ENCODE measurements around the gene TMEM59. TPM values are rescaled to one million over a fixed set of nuclear protein-coding genes. Genes with fewer than 3 reads are reported as not detected.
"Not testable (repeated sequence)": the region's sequence is repeated elsewhere in the genome, so short reads cannot be mapped to it uniquely, and the experiment has no call there.

TMEM59 gene
- total RNA-seq, 1 donor from 2014 or later = 337 TPM

DNA sequence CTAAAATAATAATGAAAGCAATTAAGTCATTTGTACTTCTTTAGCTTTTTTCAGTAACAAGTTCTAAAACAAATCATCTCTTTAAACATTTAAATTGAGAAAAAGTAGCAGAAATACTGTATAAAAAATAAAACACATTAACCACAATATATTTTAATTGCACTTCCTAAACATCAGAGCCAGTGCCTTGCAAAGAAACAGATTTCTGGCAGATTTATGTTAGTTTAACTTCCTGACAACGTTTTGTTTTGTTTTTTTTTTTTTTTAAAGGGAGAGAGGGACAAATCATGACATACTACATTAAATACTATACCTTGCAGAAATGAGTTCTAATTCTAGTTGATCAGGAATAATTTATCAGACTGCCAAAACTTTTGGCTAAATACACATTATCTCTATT lies 11.2 kb downstream of the TMEM59 start:
- DNase-seq = no peak
- H3K4me1 ChIP-seq = peaks cover 33% of the 10 kb centered on the region
- H3K4me3 ChIP-seq = no peak overlapping the region
- TF ChIP-seq, protein P1, sequence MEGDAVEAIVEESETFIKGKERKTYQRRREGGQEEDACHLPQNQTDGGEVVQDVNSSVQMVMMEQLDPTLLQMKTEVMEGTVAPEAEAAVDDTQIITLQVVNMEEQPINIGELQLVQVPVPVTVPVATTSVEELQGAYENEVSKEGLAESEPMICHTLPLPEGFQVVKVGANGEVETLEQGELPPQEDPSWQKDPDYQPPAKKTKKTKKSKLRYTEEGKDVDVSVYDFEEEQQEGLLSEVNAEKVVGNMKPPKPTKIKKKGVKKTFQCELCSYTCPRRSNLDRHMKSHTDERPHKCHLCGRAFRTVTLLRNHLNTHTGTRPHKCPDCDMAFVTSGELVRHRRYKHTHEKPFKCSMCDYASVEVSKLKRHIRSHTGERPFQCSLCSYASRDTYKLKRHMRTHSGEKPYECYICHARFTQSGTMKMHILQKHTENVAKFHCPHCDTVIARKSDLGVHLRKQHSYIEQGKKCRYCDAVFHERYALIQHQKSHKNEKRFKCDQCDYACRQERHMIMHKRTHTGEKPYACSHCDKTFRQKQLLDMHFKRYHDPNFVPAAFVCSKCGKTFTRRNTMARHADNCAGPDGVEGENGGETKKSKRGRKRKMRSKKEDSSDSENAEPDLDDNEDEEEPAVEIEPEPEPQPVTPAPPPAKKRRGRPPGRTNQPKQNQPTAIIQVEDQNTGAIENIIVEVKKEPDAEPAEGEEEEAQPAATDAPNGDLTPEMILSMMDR (IDR thresholded peaks at IDR 0.05; ENCODE audit: borderline replicate concordance) = no peak
- intact Hi-C loops (cut with micrococcal nuclease) = no loop called here
- no peaks in the 10 kb centered on the region for H3K27me3 ChIP-seq (ENCODE audit: low read depth)
- H3K9me3 ChIP-seq (replicated peaks) = no peaks in the 10 kb centered on the region
- no peak overlapping the region for H3K27ac ChIP-seq (replicated peaks)
- H3K36me3 ChIP-seq = peaks cover 71% of the 10 kb centered on the region

DNA sequence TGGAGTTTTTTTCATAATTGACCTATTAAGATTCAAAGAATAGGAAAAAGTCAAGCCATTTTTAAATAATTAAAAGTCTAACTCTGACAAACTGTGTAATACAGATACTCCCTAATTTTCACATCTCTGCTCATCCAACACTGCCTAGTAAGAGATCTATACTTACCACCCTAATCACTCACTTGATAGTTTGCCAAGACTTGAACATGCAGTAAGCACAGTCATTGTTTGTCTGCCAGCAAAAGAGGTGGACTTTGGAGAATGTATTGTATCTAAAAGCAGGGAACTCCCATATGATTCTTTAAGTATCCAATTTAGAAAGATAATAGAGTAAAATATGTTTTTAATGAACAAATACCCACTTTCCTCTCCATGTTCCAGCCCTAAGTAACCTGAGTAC lies 15.5 kb downstream of the TMEM59 start:
- no peak overlapping the region for H3K4me3 ChIP-seq
- H3K27ac ChIP-seq (replicated peaks) = no peak overlapping the region
- H3K9me3 ChIP-seq (replicated peaks) = no peaks in the 10 kb centered on the region
- no peak for DNase-seq
- no peaks in the 10 kb centered on the region for H3K27me3 ChIP-seq (ENCODE audit: low read depth)
- intact Hi-C loops (cut with micrococcal nuclease) = no loop called here
- peaks cover 10% of the 10 kb centered on the region for H3K4me1 ChIP-seq
- H3K36me3 ChIP-seq = peaks cover 98% of the 10 kb centered on the region
- TF ChIP-seq, protein P1 (IDR thresholded peaks at IDR 0.05; ENCODE audit: borderline replicate concordance) = no peak

DNA sequence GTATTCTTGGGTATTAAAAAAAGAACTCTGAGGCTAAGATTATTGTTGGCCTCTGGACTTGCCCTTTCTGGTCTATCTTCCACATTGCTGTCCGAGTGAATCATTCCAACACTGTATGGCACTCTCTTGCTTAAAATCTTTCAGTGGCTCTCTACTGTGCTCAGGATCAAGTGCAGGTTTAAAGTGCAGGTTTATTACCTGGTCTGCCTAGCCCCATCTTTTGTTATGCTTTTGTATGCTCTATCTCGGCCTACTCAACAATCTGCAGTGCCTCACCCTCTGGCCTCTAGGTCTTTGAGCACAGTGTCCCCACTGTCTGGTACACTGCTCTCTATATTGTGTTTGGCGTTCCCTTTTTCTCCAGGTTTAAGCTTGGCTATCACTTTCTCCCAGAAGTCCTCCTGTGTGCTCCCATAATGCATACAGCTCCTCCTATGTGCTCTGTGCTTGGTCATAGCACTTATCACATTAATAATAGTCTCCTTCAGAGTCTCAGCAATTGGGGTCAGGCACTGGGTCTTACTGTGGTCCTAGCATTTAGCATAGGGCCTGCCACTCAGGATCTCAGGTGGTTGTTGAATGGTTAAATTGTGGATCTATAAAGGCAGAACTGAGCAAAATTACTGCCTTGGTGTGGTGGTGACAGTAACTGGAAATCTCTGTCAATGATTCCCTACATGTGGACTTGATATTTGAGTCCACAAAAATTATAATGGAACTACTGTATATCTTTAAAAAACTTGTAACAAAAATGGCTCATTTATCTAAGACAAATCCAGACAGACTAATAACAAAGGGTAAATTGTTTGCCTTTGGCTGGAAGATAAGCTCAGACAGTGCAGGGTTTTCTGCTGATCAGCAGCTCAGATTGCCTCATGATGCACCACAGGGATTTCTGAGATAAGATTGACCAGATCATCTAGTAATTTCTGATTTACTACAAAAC lies 24.4 kb downstream of the TMEM59 start:
- H3K36me3 ChIP-seq = peaks cover 37% of the 10 kb centered on the region
- H3K27ac ChIP-seq (replicated peaks) = peak overlapping the region; percentile 4
- H3K4me1 ChIP-seq = peaks cover 14% of the 10 kb centered on the region
- intact Hi-C loops (cut with micrococcal nuclease) = no loop called here
- no peak for DNase-seq
- H3K27me3 ChIP-seq (ENCODE audit: low read depth) = no peaks in the 10 kb centered on the region
- TF ChIP-seq, protein P1 (IDR thresholded peaks at IDR 0.05; ENCODE audit: borderline replicate concordance) = no peak
- no peak overlapping the region for H3K4me3 ChIP-seq
- H3K9me3 ChIP-seq (replicated peaks) = no peaks in the 10 kb centered on the region

DNA sequence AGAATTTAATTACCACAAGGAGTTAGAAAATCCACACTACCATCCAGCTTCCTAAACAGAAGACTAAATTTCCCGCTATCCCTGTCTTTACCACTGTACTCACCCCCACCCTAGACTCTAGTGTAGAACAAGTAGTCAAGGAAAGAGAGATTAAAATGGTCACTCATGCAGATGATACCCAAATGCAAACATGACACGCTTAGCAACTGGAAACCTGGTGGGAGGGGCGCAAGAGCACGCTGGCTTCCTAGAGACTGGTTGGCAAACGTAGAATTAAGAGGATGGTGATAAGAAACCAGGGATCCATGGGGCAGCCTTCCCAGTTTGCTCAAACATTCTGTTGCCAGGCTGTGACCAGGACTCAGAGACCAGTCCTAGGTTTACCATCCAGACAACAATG lies 25.2 kb downstream of the TMEM59 start:
- no peak overlapping the region for H3K27ac ChIP-seq (replicated peaks)
- peak; percentile 23 for DNase-seq

DNA sequence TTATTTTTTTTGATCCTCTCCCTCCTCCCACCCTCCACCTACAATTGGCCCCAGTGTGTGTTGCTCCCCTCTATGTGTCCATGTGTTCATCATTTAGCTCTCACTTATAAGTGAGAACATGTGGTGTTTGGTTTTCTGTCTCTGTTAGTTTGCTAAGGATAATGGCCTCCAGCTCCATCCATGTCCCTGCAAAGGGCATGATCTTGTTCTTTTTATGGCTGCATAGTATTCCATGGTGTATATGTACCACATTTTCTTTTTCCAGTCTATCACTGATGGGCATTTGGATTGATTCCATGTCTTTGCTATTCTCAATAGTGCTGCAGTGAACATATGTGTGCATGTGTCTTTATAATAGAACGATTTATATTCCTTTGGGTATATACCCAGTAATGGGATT lies 28.2 kb downstream of the TMEM59 start:
- H3K4me3 ChIP-seq; intact Hi-C loops (cut with micrococcal nuclease); H3K36me3 ChIP-seq; H3K27ac ChIP-seq (replicated peaks); DNase-seq; H3K9me3 ChIP-seq (replicated peaks); H3K27me3 ChIP-seq (ENCODE audit: low read depth): not testable (repeated sequence)
- H3K4me1 ChIP-seq = peaks cover 14% of the 10 kb centered on the region

More for the DNA sequence above, 25.2 kb downstream of the TMEM59 start:
- TF ChIP-seq, protein P1 (IDR thresholded peaks at IDR 0.05; ENCODE audit: borderline replicate concordance) = no peak
- Histone ChIP-seq H3K36me3 (peaks cover 30% of the 10 kb centered on the region), H3K4me1 (peaks cover 14% of the 10 kb centered on the region), H3K9me3 (replicated peaks) (no peaks in the 10 kb centered on the region), H3K4me3 (no peak overlapping the region), H3K27me3 (ENCODE audit: low read depth) (no peaks in the 10 kb centered on the region)
- intact Hi-C loops (cut with micrococcal nuclease) = no loop called here

DNA sequence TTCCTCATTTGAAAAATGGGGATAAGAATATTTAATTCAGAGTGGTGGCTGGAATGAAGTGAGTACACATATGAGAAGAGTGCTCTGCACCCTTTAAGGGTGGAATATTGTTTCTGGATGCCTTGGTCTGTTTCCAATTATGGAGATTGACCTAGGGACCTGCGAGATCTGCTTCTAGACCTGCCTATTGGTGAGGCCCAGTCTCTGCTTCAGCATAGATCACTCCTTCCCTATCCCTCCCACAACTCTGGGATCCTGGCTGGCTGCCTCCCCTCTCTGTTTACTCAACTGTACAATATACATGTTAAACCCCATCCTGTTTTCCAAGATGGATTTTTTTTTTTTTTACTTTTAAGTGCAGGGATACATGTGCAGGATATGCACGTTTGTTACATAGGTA lies 28.6 kb downstream of the TMEM59 start:
- no peaks in the 10 kb centered on the region for H3K27me3 ChIP-seq (ENCODE audit: low read depth)
- intact Hi-C loops (cut with micrococcal nuclease) = no loop called here
- no peak overlapping the region for H3K27ac ChIP-seq (replicated peaks)
- H3K36me3 ChIP-seq = no peaks in the 10 kb centered on the region
- TF ChIP-seq, protein P1 (IDR thresholded peaks at IDR 0.05; ENCODE audit: borderline replicate concordance) = no peak
- H3K4me3 ChIP-seq = no peak overlapping the region
- no peak for DNase-seq
- H3K9me3 ChIP-seq (replicated peaks) = no peaks in the 10 kb centered on the region
- H3K4me1 ChIP-seq = peaks cover 14% of the 10 kb centered on the region

DNA sequence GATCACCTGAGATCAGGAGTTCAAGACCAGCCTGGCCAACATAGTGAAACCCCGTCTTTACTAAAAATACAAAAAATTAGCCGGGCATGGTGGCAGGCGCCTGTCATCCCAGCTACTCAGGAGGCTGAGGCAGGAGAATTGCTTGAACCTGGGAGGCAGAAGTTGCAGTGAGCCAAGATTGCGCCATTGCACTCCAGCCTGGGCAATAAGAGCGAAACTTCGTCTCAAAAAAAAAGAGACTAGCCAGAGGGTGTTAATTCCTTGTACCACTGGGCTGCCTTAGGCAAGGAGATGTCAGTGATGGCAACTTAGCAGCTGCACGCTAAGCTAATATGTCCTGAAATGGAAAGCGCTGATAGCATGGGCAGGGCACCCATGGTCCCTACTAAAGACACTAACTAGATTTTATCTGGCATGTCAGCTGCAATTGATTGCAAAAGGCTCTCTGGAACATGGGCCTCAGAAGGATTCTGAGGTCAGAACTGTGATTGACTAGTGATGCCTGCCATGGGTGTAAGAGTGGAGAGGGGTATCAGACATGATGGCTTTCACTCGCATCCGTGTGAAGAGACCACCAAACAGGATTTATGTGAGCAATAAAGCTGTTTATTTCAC lies 33.3 kb downstream of the TMEM59 start:
- H3K36me3 ChIP-seq; H3K4me3 ChIP-seq; intact Hi-C loops (cut with micrococcal nuclease); DNase-seq; H3K4me1 ChIP-seq; H3K27ac ChIP-seq (replicated peaks); H3K9me3 ChIP-seq (replicated peaks): not testable (repeated sequence)
- H3K27me3 ChIP-seq (ENCODE audit: low read depth) = peaks cover 18% of the 10 kb centered on the region
